NCI-H2227 (cell line): Measurements from ENCODE around the gene RYR3.

Experiments used
- DNase-seq: peaks from one replicate; lab custom pipeline; 2025; ENCODE audit not compliant: unreplicated experiment; lab: John Stamatoyannopoulos, UW

The RYR3 gene

GRCh38 chr15:33317896-33318295 lies 7.1 kb downstream of the RYR3 start:
- DNase-seq, result no peak

GRCh38 chr15:33320017-33320416 lies 9.2 kb downstream of the RYR3 start:
- no peak for DNase-seq

- DNase-seq, result no peak
Observed at GRCh38 chr15:33322091-33322490, 11.3 kb downstream of the RYR3 start.

GRCh38 chr15:33324609-33325008 lies 13.8 kb downstream of the RYR3 start:
- DNase-seq, result no peak

- DNase-seq, result no peak
Observed at GRCh38 chr15:33326908-33327307, 16.1 kb downstream of the RYR3 start.

- no peak for DNase-seq
Observed at GRCh38 chr15:33328106-33328505, 17.3 kb downstream of the RYR3 start.

GRCh38 chr15:33329457-33329856 lies 18.7 kb downstream of the RYR3 start:
- no peak for DNase-seq

- no peak for DNase-seq
Observed at GRCh38 chr15:33330931-33331330, 20.2 kb downstream of the RYR3 start.

GRCh38 chr15:33341953-33342352 lies 31.2 kb downstream of the RYR3 start:
- peak; percentile 52 for DNase-seq

- peak; percentile 24 for DNase-seq
Observed at GRCh38 chr15:33343275-33343674, 32.5 kb downstream of the RYR3 start.

GRCh38 chr15:33344111-33344510 lies 33.3 kb downstream of the RYR3 start:
- no peak for DNase-seq

- no peak for DNase-seq
Observed at GRCh38 chr15:33344530-33344929, 33.8 kb downstream of the RYR3 start.

- DNase-seq, result no peak
Observed at GRCh38 chr15:33354411-33354810, 43.6 kb downstream of the RYR3 start.

GRCh38 chr15:33357845-33358244 lies 47.1 kb downstream of the RYR3 start:
- DNase-seq, result no peak

- no peak for DNase-seq
Observed at GRCh38 chr15:33358306-33358705, 47.5 kb downstream of the RYR3 start.

- DNase-seq, result no peak
Observed at GRCh38 chr15:33360886-33361285, 50.1 kb downstream of the RYR3 start.

GRCh38 chr15:33369941-33370622 lies 59.3 kb downstream of the RYR3 start:
- DNase-seq, result no peak

- no peak for DNase-seq
Observed at GRCh38 chr15:33370623-33371020, 59.9 kb downstream of the RYR3 start.

GRCh38 chr15:33371159-33371558 lies 60.4 kb downstream of the RYR3 start:
- no peak for DNase-seq

GRCh38 chr15:33374226-33374914 lies 63.6 kb downstream of the RYR3 start:
- DNase-seq, result no peak

- DNase-seq, result no peak
Observed at GRCh38 chr15:33375236-33375635, 64.5 kb downstream of the RYR3 start.

- DNase-seq, result no peak
Observed at GRCh38 chr15:33377204-33377603, 66.4 kb downstream of the RYR3 start.
